ENCODE data around the gene PIGC.

PIGC gene

DNA sequence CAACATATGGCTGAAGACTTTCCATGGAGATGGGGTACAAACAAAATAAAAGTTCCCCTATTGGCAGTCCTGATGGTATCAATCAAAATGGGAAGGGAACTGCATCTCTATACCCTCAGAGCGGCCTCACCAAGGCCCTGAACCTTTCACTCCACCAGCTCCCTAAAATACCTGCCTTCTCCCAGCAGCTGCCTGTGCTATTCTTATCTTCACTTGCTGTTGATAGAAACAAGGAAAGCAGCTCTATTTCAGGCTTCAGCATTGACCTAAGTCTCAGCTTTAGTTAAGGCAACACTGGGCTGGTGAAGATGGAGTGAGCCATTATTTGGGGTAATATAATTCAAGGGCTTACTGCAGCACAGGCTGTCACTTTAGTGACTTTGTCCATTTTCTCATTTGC, 21.7 kb upstream of the PIGC start:
- Histone ChIP-seq H3K27me3 (ENCODE audit: control insufficient read depth, insufficient read depth, low read length) (no peaks in the 10 kb centered on the region), H3K9me3 (replicated peaks; ENCODE audit: low read length) (no peaks in the 10 kb centered on the region), H3K36me3 (ENCODE audit: insufficient read depth, low read length) (no peaks in the 10 kb centered on the region), H3K9ac (ENCODE audit: low read depth, low read length) (no peak overlapping the region), H3K4me1 (ENCODE audit: control insufficient read depth, insufficient read depth, low read length) (no peaks in the 10 kb centered on the region), H3K4me3 (ENCODE audit: low read length) (no peak overlapping the region), H3K4me2 (ENCODE audit: low read length) (no peak overlapping the region)

DNA sequence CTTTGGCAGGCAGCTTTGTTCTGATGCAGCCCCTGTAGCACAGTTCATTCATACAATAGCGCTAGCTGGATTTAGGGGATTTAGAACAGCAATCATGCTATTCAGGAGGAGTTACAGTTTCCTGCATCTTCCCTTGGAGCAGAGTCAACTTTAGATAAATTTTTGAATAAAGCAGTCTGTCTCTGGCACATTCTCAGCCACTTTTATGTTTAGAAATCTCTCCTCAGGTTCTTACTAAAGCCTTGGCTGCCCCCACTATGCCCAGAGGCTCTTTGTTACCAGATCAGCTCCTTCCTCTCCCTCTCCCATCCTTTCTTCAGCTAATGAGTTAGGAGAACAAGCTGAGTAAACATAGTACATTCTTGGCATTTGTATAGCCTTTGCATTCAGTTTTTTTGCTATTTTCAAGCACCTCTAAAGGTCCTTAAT, 17.0 kb upstream of the PIGC start:
- Histone ChIP-seq H3K4me1 (ENCODE audit: control insufficient read depth, insufficient read depth, low read length) (no peaks in the 10 kb centered on the region), H3K27me3 (ENCODE audit: control insufficient read depth, insufficient read depth, low read length) (no peaks in the 10 kb centered on the region), H3K4me3 (ENCODE audit: low read length) (no peak overlapping the region), H3K9ac (ENCODE audit: low read depth, low read length) (no peak overlapping the region), H3K36me3 (ENCODE audit: insufficient read depth, low read length) (no peaks in the 10 kb centered on the region), H3K9me3 (replicated peaks; ENCODE audit: low read length) (no peaks in the 10 kb centered on the region), H3K4me2 (ENCODE audit: low read length) (no peak overlapping the region)

DNA sequence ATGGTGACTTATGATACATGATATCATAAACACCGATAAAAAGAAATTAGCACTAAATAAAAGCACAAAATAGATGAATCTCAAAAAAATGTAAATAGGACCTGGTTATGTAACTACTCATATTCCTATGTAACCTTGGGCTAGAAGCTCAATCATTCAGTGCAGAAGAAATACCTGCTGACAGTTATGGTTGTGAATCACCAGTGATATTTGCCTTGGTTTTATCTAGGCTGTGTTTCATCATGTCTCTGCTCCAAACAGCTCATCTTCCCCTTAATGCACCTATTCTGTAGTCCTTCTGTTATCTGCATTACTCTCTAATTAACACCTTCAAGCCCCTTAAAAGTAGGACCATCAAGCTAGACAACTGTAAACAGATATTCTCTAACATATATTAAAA, 16.3 kb upstream of the PIGC start:
- H3K9ac ChIP-seq (ENCODE audit: low read depth, low read length) = no peak overlapping the region
- no peak overlapping the region for H3K4me3 ChIP-seq (ENCODE audit: low read length)
- no peaks in the 10 kb centered on the region for H3K9me3 ChIP-seq (replicated peaks; ENCODE audit: low read length)
- H3K27me3 ChIP-seq (ENCODE audit: control insufficient read depth, insufficient read depth, low read length) = no peaks in the 10 kb centered on the region
- no peaks in the 10 kb centered on the region for H3K36me3 ChIP-seq (ENCODE audit: insufficient read depth, low read length)
- H3K4me2 ChIP-seq (ENCODE audit: low read length) = no peak overlapping the region
- no peaks in the 10 kb centered on the region for H3K4me1 ChIP-seq (ENCODE audit: control insufficient read depth, insufficient read depth, low read length)

DNA sequence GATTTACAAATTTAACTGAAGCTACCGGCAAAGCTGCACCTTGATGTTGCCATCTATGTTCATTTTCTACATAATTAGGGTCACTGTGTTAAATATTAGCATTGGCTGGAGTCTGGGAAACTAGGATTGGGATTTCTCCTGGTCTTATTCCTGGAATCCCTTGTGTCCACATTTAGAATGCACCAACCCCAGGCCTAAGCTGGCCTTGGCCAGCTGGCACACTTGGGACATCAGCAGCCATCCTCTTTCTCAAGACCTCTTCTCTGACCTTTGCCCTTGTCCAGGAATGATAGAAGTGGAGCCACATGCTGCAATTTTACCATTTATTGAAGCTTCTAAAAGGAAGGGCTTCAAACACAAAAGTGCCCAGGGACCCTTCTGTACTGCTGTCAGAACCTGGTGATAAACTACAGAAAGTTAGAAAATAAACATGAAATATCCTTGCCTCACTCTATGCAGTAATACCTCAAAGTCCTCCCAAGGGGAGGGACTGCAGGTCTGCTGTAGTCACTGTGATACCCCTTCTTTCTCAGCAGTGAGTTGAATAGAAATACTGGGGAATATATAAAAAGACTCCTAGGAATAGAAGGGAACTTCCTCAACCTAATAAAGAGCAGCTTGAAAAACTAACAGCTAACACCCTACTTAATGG, 13.7 kb upstream of the PIGC start:
- H3K4me1 ChIP-seq (ENCODE audit: control insufficient read depth, insufficient read depth, low read length) = no peaks in the 10 kb centered on the region
- H3K36me3 ChIP-seq (ENCODE audit: insufficient read depth, low read length) = no peaks in the 10 kb centered on the region
- H3K9me3 ChIP-seq (replicated peaks; ENCODE audit: low read length) = no peaks in the 10 kb centered on the region
- no peak overlapping the region for H3K4me3 ChIP-seq (ENCODE audit: low read length)
- H3K27me3 ChIP-seq (ENCODE audit: control insufficient read depth, insufficient read depth, low read length) = no peaks in the 10 kb centered on the region
- no peak overlapping the region for H3K4me2 ChIP-seq (ENCODE audit: low read length)
- no peak overlapping the region for H3K9ac ChIP-seq (ENCODE audit: low read depth, low read length)

DNA sequence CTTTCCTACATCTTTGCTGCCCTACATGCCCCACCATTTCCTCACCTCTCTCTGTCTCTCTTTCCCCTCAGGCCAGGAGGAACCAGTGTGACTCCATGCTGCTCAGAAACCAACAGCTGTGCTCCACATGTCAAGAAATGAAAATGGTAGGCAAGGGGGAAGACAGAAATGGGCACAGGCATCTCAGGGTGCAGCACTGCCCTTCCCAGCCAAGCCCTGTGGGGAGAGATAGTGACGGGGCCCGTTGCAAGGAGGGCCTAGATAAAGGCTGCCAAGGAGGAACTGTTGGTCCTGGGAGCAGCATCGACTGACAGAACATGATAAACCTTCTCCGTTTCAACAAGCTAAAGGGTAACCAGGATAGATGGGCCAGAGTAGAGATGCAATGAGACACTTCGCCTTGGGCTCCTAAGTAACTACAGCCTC, 12.5 kb upstream of the PIGC start:
- no peaks in the 10 kb centered on the region for H3K9me3 ChIP-seq (replicated peaks; ENCODE audit: low read length)
- H3K36me3 ChIP-seq (ENCODE audit: insufficient read depth, low read length) = no peaks in the 10 kb centered on the region
- no peak overlapping the region for H3K4me2 ChIP-seq (ENCODE audit: low read length)
- peaks cover 3% of the 10 kb centered on the region for H3K4me1 ChIP-seq (ENCODE audit: control insufficient read depth, insufficient read depth, low read length)
- H3K9ac ChIP-seq (ENCODE audit: low read depth, low read length) = no peak overlapping the region
- H3K4me3 ChIP-seq (ENCODE audit: low read length) = no peak overlapping the region
- H3K27me3 ChIP-seq (ENCODE audit: control insufficient read depth, insufficient read depth, low read length) = no peaks in the 10 kb centered on the region

DNA sequence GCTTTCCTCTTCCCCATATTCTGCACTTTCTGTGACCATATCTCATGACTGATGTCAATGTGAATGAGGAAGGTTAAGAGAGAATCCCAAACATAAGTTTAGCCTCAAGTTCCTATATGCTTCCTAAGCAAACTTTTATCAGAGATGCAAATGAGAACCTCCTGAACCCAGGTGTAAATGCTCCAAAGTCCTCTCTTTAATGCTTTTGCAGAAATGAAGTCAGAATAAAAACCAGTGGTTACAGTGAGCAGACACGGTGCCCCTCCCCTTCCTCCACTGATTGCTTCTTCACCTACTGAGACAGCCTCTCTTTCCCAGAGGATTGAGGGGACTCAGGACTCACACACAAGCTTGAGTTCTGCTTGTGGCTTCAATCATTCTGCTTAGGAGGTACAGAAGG, 11.6 kb upstream of the PIGC start:
- peaks cover 12% of the 10 kb centered on the region for H3K4me1 ChIP-seq (ENCODE audit: control insufficient read depth, insufficient read depth, low read length)
- no peak overlapping the region for H3K4me3 ChIP-seq (ENCODE audit: low read length)
- no peaks in the 10 kb centered on the region for H3K36me3 ChIP-seq (ENCODE audit: insufficient read depth, low read length)

DNA sequence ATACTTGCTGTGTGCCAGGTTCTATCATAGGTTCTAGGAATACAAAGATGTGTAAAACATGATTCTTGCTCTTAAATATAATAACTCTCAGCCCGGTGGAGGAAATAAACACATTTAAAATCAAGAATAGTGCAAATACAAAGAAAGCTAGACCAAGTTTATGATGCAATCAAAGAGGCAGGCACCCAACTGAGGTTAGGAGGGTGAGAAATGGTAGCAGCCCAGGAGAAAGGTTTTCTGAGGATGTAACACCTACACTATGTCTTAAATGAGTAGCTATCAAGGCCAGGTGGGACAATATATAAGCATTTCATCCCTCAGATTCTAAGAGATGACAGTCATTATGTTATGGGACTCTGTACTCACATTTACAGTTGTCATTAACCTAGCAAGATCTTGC, 9.7 kb upstream of the PIGC start:
- Histone ChIP-seq H3K4me1 (ENCODE audit: control insufficient read depth, insufficient read depth, low read length) (peaks cover 17% of the 10 kb centered on the region), H3K4me3 (ENCODE audit: low read length) (no peak overlapping the region), H3K27me3 (ENCODE audit: control insufficient read depth, insufficient read depth, low read length) (no peaks in the 10 kb centered on the region), H3K4me2 (ENCODE audit: low read length) (no peak overlapping the region), H3K9me3 (replicated peaks; ENCODE audit: low read length) (no peaks in the 10 kb centered on the region), H3K9ac (ENCODE audit: low read depth, low read length) (no peak overlapping the region), H3K36me3 (ENCODE audit: insufficient read depth, low read length) (no peaks in the 10 kb centered on the region)

More for the DNA sequence above, 11.6 kb upstream of the PIGC start:
- Histone ChIP-seq H3K27me3 (ENCODE audit: control insufficient read depth, insufficient read depth, low read length) (no peaks in the 10 kb centered on the region), H3K9me3 (replicated peaks; ENCODE audit: low read length) (no peaks in the 10 kb centered on the region), H3K9ac (ENCODE audit: low read depth, low read length) (no peak overlapping the region), H3K4me2 (ENCODE audit: low read length) (no peak overlapping the region)

DNA sequence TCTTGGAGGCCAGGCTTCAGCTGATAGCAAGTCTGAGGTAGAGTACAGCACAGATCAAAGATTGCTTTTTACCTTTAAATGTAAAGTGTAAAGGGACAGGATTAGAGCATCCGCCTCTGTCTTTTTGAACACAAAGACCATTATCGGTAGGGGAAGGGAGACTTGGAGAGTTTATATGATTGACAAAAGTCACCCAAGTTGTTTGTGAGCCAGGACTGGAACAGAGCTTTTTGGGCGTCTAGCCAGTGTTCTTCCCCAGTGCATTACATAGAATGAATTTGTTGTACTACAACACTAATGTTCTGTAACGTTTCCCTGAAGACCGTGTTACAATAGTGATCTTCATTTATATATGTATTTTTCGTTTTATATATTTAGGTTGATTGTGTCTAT, 9.3 kb upstream of the PIGC start:
- Histone ChIP-seq H3K9me3 (replicated peaks; ENCODE audit: low read length) (no peaks in the 10 kb centered on the region), H3K9ac (ENCODE audit: low read depth, low read length) (no peak overlapping the region), H3K27me3 (ENCODE audit: control insufficient read depth, insufficient read depth, low read length) (no peaks in the 10 kb centered on the region), H3K4me1 (ENCODE audit: control insufficient read depth, insufficient read depth, low read length) (peaks cover 17% of the 10 kb centered on the region), H3K4me3 (ENCODE audit: low read length) (no peak overlapping the region), H3K4me2 (ENCODE audit: low read length) (no peak overlapping the region), H3K36me3 (ENCODE audit: insufficient read depth, low read length) (no peaks in the 10 kb centered on the region)

DNA sequence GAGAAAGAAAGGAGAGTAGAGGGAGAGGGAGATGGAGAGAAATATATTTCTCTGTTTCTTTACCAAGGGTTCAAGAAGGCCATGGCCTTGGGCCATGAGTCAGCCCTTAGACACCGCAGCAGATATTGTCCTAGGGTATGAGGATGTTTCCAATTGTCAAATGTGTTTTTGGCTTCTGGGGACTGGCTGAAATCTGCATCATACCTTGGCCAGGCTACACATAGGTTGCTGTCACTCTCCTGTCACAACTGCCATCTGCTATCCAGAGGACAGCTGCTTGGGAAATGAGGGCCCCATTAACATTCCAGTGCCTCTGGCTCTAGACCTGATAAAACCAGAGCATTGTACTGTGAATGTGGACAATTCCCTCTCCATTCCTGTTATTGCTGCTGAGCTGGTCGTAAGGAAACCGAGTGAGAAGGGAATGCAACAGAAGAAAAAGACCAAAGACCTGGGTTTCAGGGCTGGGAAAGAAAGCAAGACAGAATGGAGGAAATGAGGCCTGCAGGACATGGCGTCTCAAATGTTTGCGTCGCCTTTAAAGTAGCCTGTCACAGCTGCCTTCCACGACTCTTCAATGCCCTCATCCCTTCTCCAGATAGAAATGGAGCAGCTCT, 8.8 kb upstream of the PIGC start:
- H3K4me3 ChIP-seq (ENCODE audit: low read length) = no peak overlapping the region
- no peak overlapping the region for H3K9ac ChIP-seq (ENCODE audit: low read depth, low read length)
- no peaks in the 10 kb centered on the region for H3K27me3 ChIP-seq (ENCODE audit: control insufficient read depth, insufficient read depth, low read length)
- no peak overlapping the region for H3K4me2 ChIP-seq (ENCODE audit: low read length)
- H3K36me3 ChIP-seq (ENCODE audit: insufficient read depth, low read length) = no peaks in the 10 kb centered on the region
- H3K4me1 ChIP-seq (ENCODE audit: control insufficient read depth, insufficient read depth, low read length) = peaks cover 17% of the 10 kb centered on the region
- no peaks in the 10 kb centered on the region for H3K9me3 ChIP-seq (replicated peaks; ENCODE audit: low read length)

DNA sequence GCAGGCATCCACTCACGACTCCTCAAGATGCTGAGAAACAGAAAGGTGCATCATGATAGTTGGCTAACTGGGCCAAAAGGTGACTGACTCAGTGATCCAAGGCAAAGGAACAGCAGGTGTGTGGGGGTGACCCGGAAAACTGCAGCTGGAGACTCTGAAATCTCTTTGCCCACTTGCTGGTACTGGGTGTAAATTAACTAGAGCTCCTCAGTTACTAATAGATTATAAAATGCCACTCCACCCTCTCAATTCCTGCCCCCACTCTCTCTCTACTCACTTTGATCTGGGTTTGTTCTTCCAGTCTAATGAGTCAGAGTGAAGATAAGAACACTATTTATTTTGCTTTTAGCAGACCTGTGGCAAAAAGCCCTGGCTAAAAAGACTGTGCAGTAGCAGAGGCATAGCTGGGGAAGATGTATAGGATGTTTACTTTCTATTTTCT, 7.2 kb upstream of the PIGC start:
- Histone ChIP-seq H3K36me3 (ENCODE audit: insufficient read depth, low read length) (no peaks in the 10 kb centered on the region), H3K9me3 (replicated peaks; ENCODE audit: low read length) (no peaks in the 10 kb centered on the region), H3K4me2 (ENCODE audit: low read length) (no peak overlapping the region), H3K9ac (ENCODE audit: low read depth, low read length) (no peak overlapping the region), H3K4me3 (ENCODE audit: low read length) (no peak overlapping the region), H3K27me3 (ENCODE audit: control insufficient read depth, insufficient read depth, low read length) (no peaks in the 10 kb centered on the region), H3K4me1 (ENCODE audit: control insufficient read depth, insufficient read depth, low read length) (peaks cover 17% of the 10 kb centered on the region)

DNA sequence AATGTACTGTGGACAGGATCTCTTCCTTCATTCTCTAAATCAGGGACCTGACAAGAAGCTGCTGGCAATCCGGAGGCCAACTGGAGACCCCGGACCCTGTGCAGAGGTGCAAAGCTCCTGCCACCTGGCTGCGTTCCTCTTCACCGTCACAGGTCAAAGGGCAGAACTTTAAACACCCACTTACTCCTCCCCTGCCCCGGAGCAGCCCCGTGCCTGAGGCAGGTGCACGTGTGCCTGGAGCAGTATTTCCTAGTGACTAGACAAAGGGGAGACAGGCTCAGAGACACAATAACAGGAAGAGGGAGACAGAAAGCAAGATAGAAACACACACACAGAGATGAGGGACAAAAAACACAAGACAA, 6.6 kb upstream of the PIGC start:
- H3K4me2 ChIP-seq (ENCODE audit: low read length) = no peak overlapping the region
- H3K9me3 ChIP-seq (replicated peaks; ENCODE audit: low read length) = no peaks in the 10 kb centered on the region
- no peak overlapping the region for H3K4me3 ChIP-seq (ENCODE audit: low read length)
- no peaks in the 10 kb centered on the region for H3K36me3 ChIP-seq (ENCODE audit: insufficient read depth, low read length)
- H3K4me1 ChIP-seq (ENCODE audit: control insufficient read depth, insufficient read depth, low read length) = peaks cover 17% of the 10 kb centered on the region
- H3K9ac ChIP-seq (ENCODE audit: low read depth, low read length) = no peak overlapping the region
- H3K27me3 ChIP-seq (ENCODE audit: control insufficient read depth, insufficient read depth, low read length) = no peaks in the 10 kb centered on the region

Data from skeletal muscle satellite cell (primary cell).